H1 (cell line): ENCODE measurements around the gene MYO3A. TPM values are rescaled to one million over a fixed set of nuclear protein-coding genes. Genes with fewer than 3 reads are reported as not detected.

ENCODE experiments used
- EGR1 ChIP-seq: IDR thresholded peaks from 2 replicates; pipeline ENCODE4 v1.6.1; 2011; ENCODE audit warnings: low read depth, low read length, borderline replicate concordance
- RBBP5 ChIP-seq: IDR thresholded peaks from 2 replicates; pipeline ENCODE4 v1.7.1; 2012; ENCODE audit warnings: low read depth, mild to moderate bottlenecking, inconsistent platforms, low read length, moderate library complexity, borderline replicate concordance
- TEAD4 ChIP-seq: IDR thresholded peaks from 2 replicates; pipeline ENCODE4 v1.6.1; 2012; ENCODE audit warnings: low read depth, low read length, inconsistent platforms, mixed read lengths
- polyA plus RNA-seq, 7 experiments: library from polyadenylated mRNA; depleted of rRNA in 3 of 7; stranded (reverse) in 5 of 7; unstranded in 2 of 7; fragments of >200 nt in 5 of 7; fragments of 200-250 nt in 2 of 7; gene quantifications; 1 replicate in 5 of 7; 2 replicates in 1 of 7; 4 replicates in 1 of 7; pipeline versions ENCODE4 v1.2.1 to v1.2.3, GENCODE V29; 2011 to 2013; ENCODE audit warnings: missing spikeins in 2 of 7, mixed read lengths in 2 of 7
- total RNA-seq: library from RNA; stranded (reverse); fragmentation: NEBNext Ultra II Directional; extraction: Animal tissue kit (Norgen Biotek cat#: 25700); gene quantifications from 2 replicates; pipeline ENCODE4 v1.2.1, GENCODE V29; 2021

MYO3A gene
- total and polyA plus RNA-seq, 2 of the 8 experiments (the other 6 are each of a cell fraction or from before 2014, with no cell fraction given), result 3.9 to 5.3 TPM

GRCh38 chr10:25966844-25967243 lies 32.8 kb downstream of the MYO3A start (continued):
- no peak for TF ChIP-seq RBBP5
- TF ChIP-seq EGR1, result no peak
- no peak for TF ChIP-seq TEAD4
